HEK293 (cell line): ENCODE results near the gene CLCN2.

Experiments
- BCL11B ChIP-seq: fragments of 450-650 bp; formaldehyde crosslinking; IDR thresholded peaks from 2 replicates; pipeline ENCODE4 v1.5.1; 2016; ENCODE audit warnings: low read depth, missing biosample characterization, missing genetic modification characterization
- KLF16 ChIP-seq: fragments of 450-650 bp; formaldehyde crosslinking; IDR thresholded peaks from 2 replicates; pipeline ENCODE4 v1.5.1; 2017; ENCODE audit warnings: missing biosample characterization, missing genetic modification characterization
- KLF7 ChIP-seq: fragments of 450-650 bp; formaldehyde crosslinking; IDR thresholded peaks from 2 replicates; pipeline ENCODE4 v1.5.1; 2016; ENCODE audit warnings: missing biosample characterization, missing genetic modification characterization, borderline replicate concordance
- MEIS1 ChIP-seq: sonication (generic); formaldehyde crosslinking; IDR thresholded peaks from 2 replicates; pipeline ENCODE4 v1.8.1; 2022; ENCODE audit warnings: missing genetic modification reagents, mild to moderate bottlenecking, borderline replicate concordance
- RBAK ChIP-seq: fragments of 450-650 bp; formaldehyde crosslinking; IDR thresholded peaks from 2 replicates; pipeline ENCODE4 v1.5.1; 2016; ENCODE audit warnings: missing biosample characterization, missing genetic modification characterization
- TRIM28 ChIP-seq: IDR thresholded peaks from 2 replicates; pipeline ENCODE4 v1.6.1; 2011; ENCODE audit warnings: low read length, control low read depth, borderline replicate concordance
- ZBTB17 ChIP-seq: fragments of 450-650 bp; formaldehyde crosslinking; IDR thresholded peaks from 2 replicates; pipeline ENCODE4 v1.5.1; 2016; ENCODE audit warnings: missing biosample characterization, missing genetic modification characterization
- ZBTB8A ChIP-seq: fragments of 450-650 bp; formaldehyde crosslinking; IDR thresholded peaks from 2 replicates; pipeline ENCODE4 v1.5.1; 2016; ENCODE audit warnings: missing biosample characterization, missing genetic modification characterization
- ZIC2 ChIP-seq: fragments of 450-650 bp; formaldehyde crosslinking; IDR thresholded peaks from 2 replicates; pipeline ENCODE4 v1.5.1; 2016; ENCODE audit warnings: missing biosample characterization, missing genetic modification characterization
- ZNF140 ChIP-seq: fragments of 450-650 bp; formaldehyde crosslinking; IDR thresholded peaks from 2 replicates; pipeline ENCODE4 v1.5.1; 2016; ENCODE audit warnings: missing biosample characterization, missing genetic modification characterization
- ZNF169 ChIP-seq: fragments of 450-650 bp; formaldehyde crosslinking; IDR thresholded peaks from 2 replicates; pipeline ENCODE4 v1.5.1; 2016; ENCODE audit warnings: missing biosample characterization, missing genetic modification characterization
- ZNF174 ChIP-seq: fragments of 450-650 bp; formaldehyde crosslinking; IDR thresholded peaks from 2 replicates; pipeline ENCODE4 v1.5.0; 2017; ENCODE audit warnings: missing biosample characterization, mild to moderate bottlenecking, missing genetic modification characterization
- ZNF211 ChIP-seq: fragments of 450-650 bp; formaldehyde crosslinking; IDR thresholded peaks from 2 replicates; pipeline ENCODE4 v1.5.1; 2016; ENCODE audit warnings: low read depth, missing biosample characterization, missing genetic modification characterization
- ZNF223 ChIP-seq: fragments of 450-650 bp; formaldehyde crosslinking; IDR thresholded peaks from 2 replicates; pipeline ENCODE4 v1.5.1; 2016; ENCODE audit warnings: missing biosample characterization, missing genetic modification characterization
- ZNF785 ChIP-seq: fragments of 450-650 bp; formaldehyde crosslinking; IDR thresholded peaks from 2 replicates; pipeline ENCODE4 v1.5.1; 2016; ENCODE audit warnings: missing biosample characterization, missing genetic modification characterization
- ZSCAN30 ChIP-seq: fragments of 450-650 bp; IDR thresholded peaks from 2 replicates; pipeline ENCODE4 v1.5.1; 2018; ENCODE audit warnings: missing biosample characterization, mild to moderate bottlenecking, missing genetic modification characterization, moderate library complexity
- TF ChIP-seq, protein P1 (sequence below): fragments of 450-650 bp; formaldehyde crosslinking; IDR thresholded peaks from 2 replicates; pipeline ENCODE4 v1.5.0; 2017; ENCODE audit warnings: missing biosample characterization, missing genetic modification characterization, borderline replicate concordance
- TF ChIP-seq, protein P2 (sequence below): fragments of 450-650 bp; formaldehyde crosslinking; IDR thresholded peaks from 2 replicates; pipeline ENCODE4 v1.5.1; 2016; ENCODE audit warnings: missing biosample characterization, missing genetic modification characterization
- TF ChIP-seq, protein P3 (sequence below): fragments of 450-650 bp; formaldehyde crosslinking; IDR thresholded peaks from 2 replicates; pipeline ENCODE4 v1.5.1; 2016; ENCODE audit warnings: missing biosample characterization, missing genetic modification characterization
- TF ChIP-seq, protein P4 (sequence below): fragments of 450-650 bp; formaldehyde crosslinking; IDR thresholded peaks from 2 replicates; pipeline ENCODE4 v1.5.1; 2016; ENCODE audit warnings: missing biosample characterization, missing genetic modification characterization, low read depth
- TF ChIP-seq, protein P5 (sequence below): IDR thresholded peaks from 2 replicates; pipeline ENCODE4 v1.6.1; 2011; ENCODE audit warnings: mild to moderate bottlenecking, low read depth, low read length, borderline replicate concordance
- TF ChIP-seq, protein P6 (sequence below): fragments of 450-650 bp; formaldehyde crosslinking; IDR thresholded peaks from 2 replicates; pipeline ENCODE4 v1.5.1; 2016; ENCODE audit warnings: missing biosample characterization, missing genetic modification characterization
- TF ChIP-seq, protein P7 (sequence below): fragments of 450-650 bp; formaldehyde crosslinking; conservative IDR thresholded peaks from 2 replicates; pipeline ENCODE4 v1.5.1; 2016; ENCODE audit warnings: low read depth, missing biosample characterization, missing genetic modification characterization

CLCN2 gene

DNA sequence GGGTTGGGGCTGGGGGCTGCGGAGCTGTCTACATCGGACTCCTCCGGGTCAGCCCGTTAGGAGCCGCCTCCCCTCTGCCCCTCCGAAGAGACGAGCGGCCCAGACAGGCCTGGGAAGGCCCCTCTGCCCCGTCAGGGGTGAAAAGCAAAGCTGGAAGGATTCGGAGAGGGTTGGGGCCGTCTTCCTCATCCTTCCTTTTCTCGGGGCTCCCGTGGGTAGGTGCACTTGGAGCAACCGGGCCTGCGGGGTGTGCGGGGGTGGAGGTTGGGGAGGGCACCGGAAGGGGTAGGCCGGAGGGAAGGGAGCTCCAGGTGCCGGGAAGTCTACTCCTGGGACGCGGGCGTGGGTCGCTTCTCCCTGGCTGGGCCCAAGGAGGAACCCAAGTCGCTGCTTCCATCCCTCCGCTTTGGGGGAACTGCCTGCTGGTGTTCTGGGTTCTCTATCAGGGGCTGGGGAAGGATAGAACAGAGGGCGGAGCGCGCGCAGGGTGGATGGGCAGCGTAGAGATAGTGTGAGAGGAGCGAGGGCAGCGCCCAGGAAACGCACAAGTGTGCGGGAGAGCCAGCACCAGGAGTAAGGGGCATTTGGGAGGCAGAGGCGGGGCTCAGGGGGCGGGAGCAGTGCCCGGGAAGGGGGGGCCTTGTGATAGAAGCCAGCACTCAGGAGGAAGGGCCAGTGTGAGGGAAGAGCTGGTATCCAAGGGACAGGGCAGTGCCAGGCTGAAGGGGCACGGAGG is 695 bp upstream of the CLCN2 start (continued):
- TF ChIP-seq, protein P1, sequence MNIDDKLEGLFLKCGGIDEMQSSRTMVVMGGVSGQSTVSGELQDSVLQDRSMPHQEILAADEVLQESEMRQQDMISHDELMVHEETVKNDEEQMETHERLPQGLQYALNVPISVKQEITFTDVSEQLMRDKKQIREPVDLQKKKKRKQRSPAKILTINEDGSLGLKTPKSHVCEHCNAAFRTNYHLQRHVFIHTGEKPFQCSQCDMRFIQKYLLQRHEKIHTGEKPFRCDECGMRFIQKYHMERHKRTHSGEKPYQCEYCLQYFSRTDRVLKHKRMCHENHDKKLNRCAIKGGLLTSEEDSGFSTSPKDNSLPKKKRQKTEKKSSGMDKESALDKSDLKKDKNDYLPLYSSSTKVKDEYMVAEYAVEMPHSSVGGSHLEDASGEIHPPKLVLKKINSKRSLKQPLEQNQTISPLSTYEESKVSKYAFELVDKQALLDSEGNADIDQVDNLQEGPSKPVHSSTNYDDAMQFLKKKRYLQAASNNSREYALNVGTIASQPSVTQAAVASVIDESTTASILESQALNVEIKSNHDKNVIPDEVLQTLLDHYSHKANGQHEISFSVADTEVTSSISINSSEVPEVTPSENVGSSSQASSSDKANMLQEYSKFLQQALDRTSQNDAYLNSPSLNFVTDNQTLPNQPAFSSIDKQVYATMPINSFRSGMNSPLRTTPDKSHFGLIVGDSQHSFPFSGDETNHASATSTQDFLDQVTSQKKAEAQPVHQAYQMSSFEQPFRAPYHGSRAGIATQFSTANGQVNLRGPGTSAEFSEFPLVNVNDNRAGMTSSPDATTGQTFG (tag by site-specific recombination), result no peak
- TF ChIP-seq ZNF785 (tag by site-specific recombination), result no peak
- TF ChIP-seq, protein P2, sequence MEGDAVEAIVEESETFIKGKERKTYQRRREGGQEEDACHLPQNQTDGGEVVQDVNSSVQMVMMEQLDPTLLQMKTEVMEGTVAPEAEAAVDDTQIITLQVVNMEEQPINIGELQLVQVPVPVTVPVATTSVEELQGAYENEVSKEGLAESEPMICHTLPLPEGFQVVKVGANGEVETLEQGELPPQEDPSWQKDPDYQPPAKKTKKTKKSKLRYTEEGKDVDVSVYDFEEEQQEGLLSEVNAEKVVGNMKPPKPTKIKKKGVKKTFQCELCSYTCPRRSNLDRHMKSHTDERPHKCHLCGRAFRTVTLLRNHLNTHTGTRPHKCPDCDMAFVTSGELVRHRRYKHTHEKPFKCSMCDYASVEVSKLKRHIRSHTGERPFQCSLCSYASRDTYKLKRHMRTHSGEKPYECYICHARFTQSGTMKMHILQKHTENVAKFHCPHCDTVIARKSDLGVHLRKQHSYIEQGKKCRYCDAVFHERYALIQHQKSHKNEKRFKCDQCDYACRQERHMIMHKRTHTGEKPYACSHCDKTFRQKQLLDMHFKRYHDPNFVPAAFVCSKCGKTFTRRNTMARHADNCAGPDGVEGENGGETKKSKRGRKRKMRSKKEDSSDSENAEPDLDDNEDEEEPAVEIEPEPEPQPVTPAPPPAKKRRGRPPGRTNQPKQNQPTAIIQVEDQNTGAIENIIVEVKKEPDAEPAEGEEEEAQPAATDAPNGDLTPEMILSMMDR (tag by site-specific recombination), result no peak
- TF ChIP-seq RBAK (tag by site-specific recombination), result no peak
- TF ChIP-seq ZSCAN30 (tag by site-specific recombination), result no peak
- peak; percentile 86 for TF ChIP-seq ZBTB17 (tag by site-specific recombination)
- 0 out of 2 replicates have a peak, but pooled peaks have one; percentile 13 for TF ChIP-seq KLF16 (tag by site-specific recombination)
- TF ChIP-seq, protein P3, sequence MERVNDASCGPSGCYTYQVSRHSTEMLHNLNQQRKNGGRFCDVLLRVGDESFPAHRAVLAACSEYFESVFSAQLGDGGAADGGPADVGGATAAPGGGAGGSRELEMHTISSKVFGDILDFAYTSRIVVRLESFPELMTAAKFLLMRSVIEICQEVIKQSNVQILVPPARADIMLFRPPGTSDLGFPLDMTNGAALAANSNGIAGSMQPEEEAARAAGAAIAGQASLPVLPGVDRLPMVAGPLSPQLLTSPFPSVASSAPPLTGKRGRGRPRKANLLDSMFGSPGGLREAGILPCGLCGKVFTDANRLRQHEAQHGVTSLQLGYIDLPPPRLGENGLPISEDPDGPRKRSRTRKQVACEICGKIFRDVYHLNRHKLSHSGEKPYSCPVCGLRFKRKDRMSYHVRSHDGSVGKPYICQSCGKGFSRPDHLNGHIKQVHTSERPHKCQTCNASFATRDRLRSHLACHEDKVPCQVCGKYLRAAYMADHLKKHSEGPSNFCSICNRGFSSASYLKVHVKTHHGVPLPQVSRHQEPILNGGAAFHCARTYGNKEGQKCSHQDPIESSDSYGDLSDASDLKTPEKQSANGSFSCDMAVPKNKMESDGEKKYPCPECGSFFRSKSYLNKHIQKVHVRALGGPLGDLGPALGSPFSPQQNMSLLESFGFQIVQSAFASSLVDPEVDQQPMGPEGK, result no peak; the same call in 1 of the 2 replicates
- TF ChIP-seq ZNF211 (tag by site-specific recombination), result no peak
- TF ChIP-seq ZNF174 (tag by site-specific recombination), result no peak
- TF ChIP-seq MEIS1 (CRISPR knock-in tag), result no peak
- no peak for TF ChIP-seq ZNF140 (tag by site-specific recombination)
- TF ChIP-seq, protein P4, sequence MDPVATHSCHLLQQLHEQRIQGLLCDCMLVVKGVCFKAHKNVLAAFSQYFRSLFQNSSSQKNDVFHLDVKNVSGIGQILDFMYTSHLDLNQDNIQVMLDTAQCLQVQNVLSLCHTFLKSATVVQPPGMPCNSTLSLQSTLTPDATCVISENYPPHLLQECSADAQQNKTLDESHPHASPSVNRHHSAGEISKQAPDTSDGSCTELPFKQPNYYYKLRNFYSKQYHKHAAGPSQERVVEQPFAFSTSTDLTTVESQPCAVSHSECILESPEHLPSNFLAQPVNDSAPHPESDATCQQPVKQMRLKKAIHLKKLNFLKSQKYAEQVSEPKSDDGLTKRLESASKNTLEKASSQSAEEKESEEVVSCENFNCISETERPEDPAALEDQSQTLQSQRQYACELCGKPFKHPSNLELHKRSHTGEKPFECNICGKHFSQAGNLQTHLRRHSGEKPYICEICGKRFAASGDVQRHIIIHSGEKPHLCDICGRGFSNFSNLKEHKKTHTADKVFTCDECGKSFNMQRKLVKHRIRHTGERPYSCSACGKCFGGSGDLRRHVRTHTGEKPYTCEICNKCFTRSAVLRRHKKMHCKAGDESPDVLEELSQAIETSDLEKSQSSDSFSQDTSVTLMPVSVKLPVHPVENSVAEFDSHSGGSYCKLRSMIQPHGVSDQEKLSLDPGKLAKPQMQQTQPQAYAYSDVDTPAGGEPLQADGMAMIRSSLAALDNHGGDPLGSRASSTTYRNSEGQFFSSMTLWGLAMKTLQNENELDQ (tag by site-specific recombination), result no peak
- TF ChIP-seq ZIC2 (tag by site-specific recombination), result no peak
- TF ChIP-seq, protein P5, sequence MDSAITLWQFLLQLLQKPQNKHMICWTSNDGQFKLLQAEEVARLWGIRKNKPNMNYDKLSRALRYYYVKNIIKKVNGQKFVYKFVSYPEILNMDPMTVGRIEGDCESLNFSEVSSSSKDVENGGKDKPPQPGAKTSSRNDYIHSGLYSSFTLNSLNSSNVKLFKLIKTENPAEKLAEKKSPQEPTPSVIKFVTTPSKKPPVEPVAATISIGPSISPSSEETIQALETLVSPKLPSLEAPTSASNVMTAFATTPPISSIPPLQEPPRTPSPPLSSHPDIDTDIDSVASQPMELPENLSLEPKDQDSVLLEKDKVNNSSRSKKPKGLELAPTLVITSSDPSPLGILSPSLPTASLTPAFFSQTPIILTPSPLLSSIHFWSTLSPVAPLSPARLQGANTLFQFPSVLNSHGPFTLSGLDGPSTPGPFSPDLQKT, result no peak
- TF ChIP-seq, protein P6, sequence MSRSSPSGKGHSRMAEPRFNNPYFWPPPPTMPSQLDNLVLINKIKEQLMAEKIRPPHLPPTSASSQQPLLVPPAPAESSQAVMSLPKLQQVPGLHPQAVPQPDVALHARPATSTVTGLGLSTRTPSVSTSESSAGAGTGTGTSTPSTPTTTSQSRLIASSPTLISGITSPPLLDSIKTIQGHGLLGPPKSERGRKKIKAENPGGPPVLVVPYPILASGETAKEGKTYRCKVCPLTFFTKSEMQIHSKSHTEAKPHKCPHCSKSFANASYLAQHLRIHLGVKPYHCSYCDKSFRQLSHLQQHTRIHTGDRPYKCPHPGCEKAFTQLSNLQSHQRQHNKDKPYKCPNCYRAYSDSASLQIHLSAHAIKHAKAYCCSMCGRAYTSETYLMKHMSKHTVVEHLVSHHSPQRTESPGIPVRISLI (tag by site-specific recombination), result no peak
- no peak for TF ChIP-seq TRIM28
- TF ChIP-seq KLF7 (tag by site-specific recombination), result 0 out of 2 replicates have a peak, but pooled peaks have one; percentile 32
- TF ChIP-seq ZNF223 (tag by site-specific recombination), result no peak
- peak; percentile 80 for TF ChIP-seq ZBTB8A
- TF ChIP-seq, protein P7, sequence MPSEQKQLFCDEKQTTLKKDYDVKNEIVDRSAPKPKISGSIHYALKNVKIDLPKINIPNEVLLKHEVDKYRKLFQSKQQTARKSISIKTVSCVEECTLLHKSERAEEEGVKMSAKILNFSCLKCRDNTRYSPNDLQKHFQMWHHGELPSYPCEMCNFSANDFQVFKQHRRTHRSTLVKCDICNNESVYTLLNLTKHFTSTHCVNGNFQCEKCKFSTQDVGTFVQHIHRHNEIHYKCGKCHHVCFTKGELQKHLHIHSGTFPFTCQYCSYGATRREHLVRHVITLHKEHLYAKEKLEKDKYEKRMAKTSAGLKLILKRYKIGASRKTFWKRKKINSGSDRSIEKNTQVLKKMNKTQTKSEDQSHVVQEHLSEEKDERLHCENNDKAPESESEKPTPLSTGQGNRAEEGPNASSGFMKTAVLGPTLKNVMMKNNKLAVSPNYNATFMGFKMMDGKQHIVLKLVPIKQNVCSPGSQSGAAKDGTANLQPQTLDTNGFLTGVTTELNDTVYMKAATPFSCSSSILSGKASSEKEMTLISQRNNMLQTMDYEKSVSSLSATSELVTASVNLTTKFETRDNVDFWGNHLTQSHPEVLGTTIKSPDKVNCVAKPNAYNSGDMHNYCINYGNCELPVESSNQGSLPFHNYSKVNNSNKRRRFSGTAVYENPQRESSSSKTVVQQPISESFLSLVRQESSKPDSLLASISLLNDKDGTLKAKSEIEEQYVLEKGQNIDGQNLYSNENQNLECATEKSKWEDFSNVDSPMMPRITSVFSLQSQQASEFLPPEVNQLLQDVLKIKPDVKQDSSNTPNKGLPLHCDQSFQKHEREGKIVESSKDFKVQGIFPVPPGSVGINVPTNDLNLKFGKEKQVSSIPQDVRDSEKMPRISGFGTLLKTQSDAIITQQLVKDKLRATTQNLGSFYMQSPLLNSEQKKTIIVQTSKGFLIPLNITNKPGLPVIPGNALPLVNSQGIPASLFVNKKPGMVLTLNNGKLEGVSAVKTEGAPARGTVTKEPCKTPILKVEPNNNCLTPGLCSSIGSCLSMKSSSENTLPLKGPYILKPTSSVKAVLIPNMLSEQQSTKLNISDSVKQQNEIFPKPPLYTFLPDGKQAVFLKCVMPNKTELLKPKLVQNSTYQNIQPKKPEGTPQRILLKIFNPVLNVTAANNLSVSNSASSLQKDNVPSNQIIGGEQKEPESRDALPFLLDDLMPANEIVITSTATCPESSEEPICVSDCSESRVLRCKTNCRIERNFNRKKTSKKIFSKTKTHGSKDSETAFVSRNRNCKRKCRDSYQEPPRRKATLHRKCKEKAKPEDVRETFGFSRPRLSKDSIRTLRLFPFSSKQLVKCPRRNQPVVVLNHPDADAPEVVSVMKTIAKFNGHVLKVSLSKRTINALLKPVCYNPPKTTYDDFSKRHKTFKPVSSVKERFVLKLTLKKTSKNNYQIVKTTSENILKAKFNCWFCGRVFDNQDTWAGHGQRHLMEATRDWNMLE, result no peak
- TF ChIP-seq BCL11B (tag by site-specific recombination), result no peak; the same call in 1 of the 2 replicates
- no peak for TF ChIP-seq ZNF169 (tag by site-specific recombination)
